Epithelial cell of proximal tubule (primary cell): Measurements from ENCODE around the gene USP17L13. TPM values are rescaled to one million over a fixed set of nuclear protein-coding genes. Genes with fewer than 3 reads are reported as not detected.

Experiments used
- total RNA-seq: library from RNA; depleted of rRNA; stranded (reverse); fragments of >200 nt; gene quantifications from 2 replicates; pipeline ENCODE4 v1.2.3, GENCODE V29; 2015

USP17L13 gene
- total RNA-seq, 1 donor from 2014 or later, result not detected

Other genes starting within 250 kb of the USP17L13 start
- not detected in 2 replicates for gene FAM90A26, start 54.5 kb upstream of the USP17L13 start, total RNA-seq
- not detected in 2 replicates for gene USP17L10, start 14.2 kb upstream of the USP17L13 start, total RNA-seq
- gene USP17L11, start 9.5 kb upstream of the USP17L13 start, total RNA-seq, result not detected in 2 replicates
- not detected in 2 replicates for gene USP17L12, start 4.7 kb upstream of the USP17L13 start, total RNA-seq
- gene USP17L15, start 9.5 kb downstream of the USP17L13 start, total RNA-seq, result not detected in 2 replicates
- not detected in 2 replicates for gene USP17L17, start 19.0 kb downstream of the USP17L13 start, total RNA-seq
- not detected in 2 replicates for gene USP17L18, start 23.7 kb downstream of the USP17L13 start, total RNA-seq
- gene USP17L19, start 28.5 kb downstream of the USP17L13 start, total RNA-seq, result not detected in 2 replicates
- not detected in 2 replicates for gene USP17L20, start 33.2 kb downstream of the USP17L13 start, total RNA-seq
- not detected in 2 replicates for gene USP17L21, start 38.0 kb downstream of the USP17L13 start, total RNA-seq
- gene USP17L22, start 42.7 kb downstream of the USP17L13 start, total RNA-seq, result not detected in 2 replicates
- not detected in 2 replicates for gene USP17L24, start 100.3 kb downstream of the USP17L13 start, total RNA-seq
- not detected in 2 replicates for gene USP17L25, start 105.0 kb downstream of the USP17L13 start, total RNA-seq
- gene USP17L26, start 109.8 kb downstream of the USP17L13 start, total RNA-seq, result not detected in 2 replicates
- not detected in 2 replicates for gene USP17L5, start 114.5 kb downstream of the USP17L13 start, total RNA-seq
- not detected in 2 replicates for gene USP17L27, start 119.3 kb downstream of the USP17L13 start, total RNA-seq
- gene USP17L28, start 124.0 kb downstream of the USP17L13 start, total RNA-seq, result not detected in 2 replicates
- not detected in 2 replicates for gene USP17L29, start 128.7 kb downstream of the USP17L13 start, total RNA-seq
- gene USP17L30, start 138.2 kb downstream of the USP17L13 start, total RNA-seq, result not detected in 2 replicates
- gene DEFB131A, start 219.5 kb downstream of the USP17L13 start, total RNA-seq, result not detected in 2 replicates